AG04449 (cell line): ENCODE results near the gene TRPV4.

Source experiments
- CTCF ChIA-PET: fragments of 350-600 bp; formaldehyde crosslinking; extraction: SDS; loops from one replicate; lab custom pipeline; 2021; ENCODE audit warnings: antibody characterized with exemption; lab: Yijun Ruan, JAX
- POLR2A ChIA-PET: fragments of 400-600, 350-600 bp; formaldehyde crosslinking; extraction: SDS; loops from one replicate; lab custom pipeline; 2020; ENCODE audit warnings: antibody characterized with exemption, inconsistent platforms; lab: Yijun Ruan, JAX
- DNase-seq: peaks from one replicate; pipeline ENCODE4 v3.0.0-alpha.2; 2010; ENCODE audit warnings: low read depth, low spot score
- H3K4me3 ChIP-seq: 2 replicates; pipeline ENCODE4 v1.5.1; 2011; ENCODE audit warnings: low read depth, mild to moderate bottlenecking, control low read depth, low read length
- CTCF ChIP-seq: IDR thresholded peaks from one replicate; pipeline ENCODE4 v1.5.1; 2011; ENCODE audit warnings: mild to moderate bottlenecking, moderate library complexity, low read length, control low read depth, inconsistent platforms; ENCODE audit not compliant: insufficient read depth; ENCODE audit errors: missing control alignments

The TRPV4 gene

GRCh38 chr12:109771746-109772621 lies 61.2 kb downstream of the TRPV4 start:
- CTCF ChIA-PET, result interaction anchor here (1.7 to 10.4 kb wide), 3 partner anchors 33 to 252 kb away, joined by 4 to 241 read pairs (median 204); no protein-coding TSS in a partner anchor
- no peak overlapping the region for H3K4me3 ChIP-seq
- DNase-seq, result no peak
- no peak for TF ChIP-seq CTCF
- POLR2A ChIA-PET, result no interaction called here

- ChIA-PET POLR2A (no interaction called here), CTCF (interaction anchor here (0.6 to 10.4 kb wide), 5 partner anchors 8 to 251 kb away, joined by 3 to 241 read pairs (median 10); no protein-coding TSS in a partner anchor)
- no peak overlapping the region for H3K4me3 ChIP-seq
- DNase-seq, result no peak
- TF ChIP-seq CTCF, result no peak
These were observed 62.1 kb downstream of the TRPV4 start for GRCh38 chr12:109770861-109771670.

GRCh38 chr12:109770104-109770860 lies 62.9 kb downstream of the TRPV4 start:
- no peak for DNase-seq
- CTCF ChIA-PET, result interaction anchor here (0.6 to 10.4 kb wide), 5 partner anchors 9 to 342 kb away, joined by 3 to 204 read pairs (median 4); no protein-coding TSS in a partner anchor

GRCh38 chr12:109768901-109769670 lies 64.1 kb downstream of the TRPV4 start:
- no peak for TF ChIP-seq CTCF
- CTCF ChIA-PET, result interaction anchor here (1.1 to 10.4 kb wide), 3 partner anchors 172 to 341 kb away, joined by 3 to 204 read pairs (median 4); no protein-coding TSS in a partner anchor

More at GRCh38 chr12:109770104-109770860, 62.9 kb downstream of the TRPV4 start:
- POLR2A ChIA-PET, result no interaction called here
- H3K4me3 ChIP-seq, result no peak overlapping the region
- no peak for TF ChIP-seq CTCF

More at GRCh38 chr12:109768901-109769670, 64.1 kb downstream of the TRPV4 start:
- POLR2A ChIA-PET, result no interaction called here
- H3K4me3 ChIP-seq, result no peak overlapping the region
- no peak for DNase-seq
